G401.6 (cell line): Measurements from ENCODE around the gene MYO5B.

Experiments
- FAIRE-seq: peaks from 2 replicates; lab custom pipeline; 2012; peaks lifted over from hg19 to GRCh38; lab: Jason Lieb, UNC

The MYO5B gene

DNA sequence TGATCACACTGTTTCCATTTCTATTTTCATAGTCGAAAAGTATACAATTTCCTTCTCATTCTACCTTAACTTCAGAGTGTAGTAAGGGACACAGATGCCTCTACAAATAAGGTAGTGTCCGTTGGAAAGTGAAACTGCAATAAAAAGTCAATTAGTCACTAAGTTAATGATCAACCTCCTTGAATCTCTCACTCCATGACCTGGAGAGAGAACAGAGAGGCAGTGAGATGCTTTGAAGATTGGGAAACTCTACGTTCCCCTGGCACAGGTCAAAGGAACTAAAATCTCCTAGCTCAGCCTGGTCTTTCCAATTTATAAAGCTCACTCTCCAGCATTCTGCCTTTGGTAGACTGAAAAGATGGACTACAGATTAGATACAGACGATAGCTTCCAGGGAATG is 227.8 kb downstream of the MYO5B start:
- no peak for FAIRE-seq

DNA sequence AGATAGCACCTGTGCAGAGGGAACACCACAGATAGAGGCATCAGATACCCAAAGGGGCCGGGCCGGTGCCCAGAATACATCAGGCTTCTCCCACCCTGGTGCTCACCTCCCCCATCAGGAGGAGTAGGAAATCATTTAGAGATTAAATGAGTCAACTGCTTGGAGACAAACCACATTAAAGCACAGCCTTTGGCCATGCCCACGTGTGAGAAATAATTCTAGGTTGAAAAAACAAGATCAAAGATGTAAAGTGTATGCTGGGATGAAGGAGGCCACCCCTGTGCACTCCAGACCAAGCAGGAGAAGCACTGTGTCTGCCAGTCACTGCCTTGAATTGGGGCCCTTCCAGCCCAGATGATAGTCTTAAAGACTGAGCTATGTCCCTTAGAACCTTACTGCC is 228.9 kb downstream of the MYO5B start:
- FAIRE-seq: no peak

DNA sequence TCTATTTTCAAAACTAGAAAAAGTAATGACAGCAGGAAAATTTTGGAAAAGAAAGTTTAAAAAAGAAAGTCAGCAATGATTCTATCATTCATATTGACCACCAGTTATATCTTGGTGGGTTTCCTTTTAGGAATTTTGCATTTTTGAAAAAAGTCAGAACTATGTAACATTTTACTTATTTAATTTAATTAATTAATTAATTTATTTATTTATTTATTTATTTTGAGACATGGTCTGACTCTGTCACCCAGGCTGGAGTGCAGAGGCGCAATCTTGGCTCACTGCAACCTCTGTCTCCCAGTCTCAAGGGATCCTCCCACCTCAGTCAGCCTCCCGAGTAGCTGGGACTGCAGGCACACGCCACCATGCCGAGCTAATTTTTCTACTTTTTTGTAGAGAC is 231.7 kb downstream of the MYO5B start:
- no peak for FAIRE-seq

DNA sequence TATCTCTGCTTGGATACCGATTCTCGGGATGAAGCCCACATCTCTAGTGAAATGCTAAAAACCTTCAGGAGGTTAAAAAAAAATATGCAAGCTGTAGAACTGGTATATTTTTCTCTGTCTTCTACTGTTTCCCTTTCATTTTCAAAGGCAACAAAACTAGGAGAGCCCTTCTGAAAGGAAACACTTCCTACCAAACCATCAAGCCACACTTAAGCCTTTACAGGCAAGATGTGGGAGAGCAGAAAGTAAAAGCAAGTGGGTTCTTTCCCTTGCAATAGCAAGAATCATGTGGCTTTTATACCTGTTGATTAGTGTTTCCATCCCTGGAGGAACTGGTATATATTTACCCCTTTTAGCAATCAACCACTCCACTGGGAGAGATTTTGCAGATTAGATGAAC is 233.7 kb downstream of the MYO5B start:
- no peak for FAIRE-seq

DNA sequence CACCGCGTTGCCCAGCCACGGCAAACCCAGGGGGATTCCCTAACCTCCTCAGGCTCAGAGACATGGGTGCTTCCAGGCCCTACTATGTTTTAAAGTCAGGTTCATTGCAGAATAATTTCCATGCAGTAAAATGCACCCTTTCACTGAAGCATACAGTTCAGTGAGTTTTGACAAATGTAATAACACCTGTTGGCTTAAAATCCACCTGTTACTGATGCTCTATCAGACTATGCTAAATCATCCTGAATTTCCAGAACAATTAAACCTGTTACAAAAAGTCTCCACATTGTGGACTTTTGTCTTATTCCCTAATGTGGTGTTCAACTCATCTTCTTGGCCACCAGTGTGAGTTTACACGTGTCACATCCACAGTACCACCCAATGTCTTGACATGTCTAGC is 234.6 kb downstream of the MYO5B start:
- FAIRE-seq: no peak

DNA sequence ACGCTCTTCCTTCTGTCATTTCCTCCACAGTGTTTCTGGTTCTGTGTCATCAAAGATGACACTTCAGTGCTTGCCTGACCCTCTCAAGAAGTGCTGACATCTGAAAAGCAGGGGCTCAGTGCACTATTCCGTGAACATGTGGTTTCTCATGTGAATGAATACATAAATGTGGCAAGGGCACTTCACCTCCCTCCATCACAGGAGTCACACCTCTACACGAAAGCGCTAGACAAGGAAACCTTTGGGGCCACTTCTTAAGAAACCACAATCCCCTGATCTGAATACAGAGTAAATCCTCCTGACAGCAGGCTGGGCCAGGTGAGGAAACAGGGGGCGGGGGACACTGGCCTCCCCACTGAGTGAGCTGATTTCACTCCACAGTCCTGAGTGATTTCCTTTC is 235.8 kb downstream of the MYO5B start:
- no peak for FAIRE-seq

DNA sequence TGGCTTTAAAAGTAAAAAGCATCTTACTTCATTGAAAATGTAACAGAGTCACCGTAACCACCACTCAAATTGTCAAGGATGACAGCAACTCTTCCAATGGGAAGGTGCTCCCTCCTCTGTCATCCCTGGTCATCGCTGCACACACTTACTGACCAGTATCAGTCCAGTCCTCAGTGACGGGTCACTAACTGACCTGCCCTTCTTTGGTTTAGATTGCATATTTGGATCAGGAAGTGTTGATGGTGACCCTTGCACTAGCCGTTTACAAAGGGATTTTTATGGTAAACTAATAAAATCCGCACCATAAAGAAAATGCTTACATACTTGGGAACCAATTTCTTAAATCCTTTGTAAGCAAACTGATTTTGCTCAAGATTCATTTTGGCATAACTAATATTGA is 239.7 kb downstream of the MYO5B start:
- FAIRE-seq: no peak

DNA sequence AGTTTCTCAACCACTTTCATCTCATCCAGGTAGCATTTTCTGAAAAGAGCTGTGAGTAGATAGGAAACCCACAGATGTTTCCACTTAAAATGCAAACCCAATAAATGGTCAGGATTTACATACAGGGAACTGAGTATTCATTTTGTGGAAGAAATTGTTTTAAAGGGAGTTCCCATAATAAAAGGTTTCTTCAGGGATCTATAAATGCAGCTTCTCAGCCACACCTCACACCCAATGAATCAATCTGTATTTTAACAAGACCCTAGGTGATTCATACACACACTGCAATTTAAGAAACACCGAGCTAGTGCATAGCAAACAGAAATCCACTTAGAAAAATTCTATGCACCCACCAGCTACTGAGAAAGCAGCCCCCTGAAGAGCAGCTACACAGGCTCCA is 241.6 kb downstream of the MYO5B start:
- no peak for FAIRE-seq

DNA sequence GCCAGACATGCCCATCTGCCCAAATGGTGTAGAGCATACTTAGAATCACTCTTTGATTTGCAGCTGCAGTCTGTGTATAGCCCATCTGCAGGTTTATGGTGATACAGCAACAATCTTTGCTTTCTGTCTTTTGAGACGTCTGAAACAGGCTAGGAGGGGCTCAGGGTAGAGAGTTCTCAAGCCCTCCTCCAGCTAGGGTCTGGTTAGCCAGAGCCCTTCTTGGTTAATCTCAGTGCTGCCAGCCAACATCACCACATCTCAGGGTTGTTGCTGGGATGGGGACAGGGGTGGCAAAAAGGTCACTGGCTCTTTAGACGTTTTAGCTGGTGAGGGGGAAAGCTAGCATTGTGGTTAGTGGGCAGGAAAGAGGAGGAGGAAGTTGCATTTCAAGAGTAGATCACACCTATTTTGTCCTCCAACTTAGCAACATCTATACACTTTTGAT is 245.0 kb downstream of the MYO5B start:
- no peak for FAIRE-seq

DNA sequence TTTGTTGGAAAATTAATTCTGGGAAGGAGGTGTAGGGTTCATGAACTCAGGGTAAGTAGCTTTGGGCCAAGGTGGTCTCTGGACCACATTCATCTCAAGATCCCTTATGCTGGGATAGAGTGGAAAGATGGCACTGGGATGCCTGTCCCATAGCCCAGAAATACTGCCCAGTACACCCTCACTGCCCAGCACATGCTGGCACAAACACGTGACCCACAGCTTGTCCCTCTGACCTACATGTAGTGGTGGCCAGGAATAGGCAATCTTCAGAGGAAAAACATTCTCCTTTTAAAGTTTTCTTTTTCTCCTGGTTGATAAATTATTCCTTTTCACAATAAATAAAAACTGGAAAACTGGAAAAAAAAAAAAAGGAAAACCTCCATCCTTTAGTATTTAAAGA is 246.0 kb downstream of the MYO5B start:
- FAIRE-seq: no peak

DNA sequence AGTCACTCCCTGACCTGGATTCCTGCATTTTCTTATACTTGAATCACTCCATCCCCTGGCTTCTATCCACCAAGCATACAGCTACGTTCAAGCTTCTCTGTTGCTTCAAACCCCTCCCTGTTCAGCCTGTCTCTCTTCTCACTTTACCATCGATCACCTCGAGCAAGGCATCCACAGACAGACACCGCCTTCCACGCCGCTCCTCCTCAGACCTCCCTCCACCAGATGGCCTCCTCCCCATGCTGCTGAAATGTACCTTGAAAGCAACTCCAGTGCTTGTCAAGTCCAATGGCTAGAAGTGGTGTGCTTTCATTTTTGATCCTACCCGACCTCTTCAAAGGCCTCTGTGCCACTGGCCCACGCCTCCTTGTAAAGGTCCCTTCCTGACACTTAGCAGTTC is 250.3 kb downstream of the MYO5B start:
- no peak for FAIRE-seq

DNA sequence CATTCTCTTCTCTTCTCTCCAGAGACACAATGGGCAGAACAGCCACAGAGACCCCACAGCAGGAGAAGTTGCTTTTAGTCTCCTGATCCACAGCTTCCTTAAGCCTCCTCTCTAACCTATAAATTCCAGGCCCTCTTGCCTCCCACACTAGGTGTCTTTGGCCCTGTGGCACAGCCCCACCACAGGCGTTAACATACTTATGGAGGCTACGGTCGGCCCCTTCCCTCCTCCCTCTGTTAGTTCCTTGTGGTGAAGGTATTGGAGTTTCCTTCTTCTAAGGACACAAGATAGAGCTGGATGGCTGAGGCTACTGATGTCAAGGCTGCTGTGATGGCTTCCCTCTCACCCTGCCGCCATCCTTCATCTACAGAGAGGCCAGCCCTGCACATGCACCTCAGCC is 258.1 kb downstream of the MYO5B start:
- no peak for FAIRE-seq

DNA sequence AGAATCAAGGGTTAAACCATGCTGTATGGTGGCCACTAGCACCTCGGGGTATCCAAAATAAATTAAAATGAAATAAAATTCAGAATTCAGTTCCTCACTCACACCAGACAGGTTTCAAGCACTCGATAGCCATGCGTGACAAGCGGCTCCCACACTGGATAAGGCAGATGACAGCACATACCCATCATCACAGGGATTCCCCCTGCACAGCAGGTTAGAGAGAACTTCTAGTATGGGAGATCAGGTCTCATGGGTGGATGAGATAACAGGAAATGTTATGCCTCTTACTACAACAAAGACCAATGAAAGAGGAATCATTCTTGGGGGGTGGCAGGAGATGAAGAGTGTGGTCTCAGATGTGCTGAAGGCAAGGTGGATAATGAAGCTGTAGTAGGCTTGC is 259.7 kb downstream of the MYO5B start:
- FAIRE-seq: no peak

DNA sequence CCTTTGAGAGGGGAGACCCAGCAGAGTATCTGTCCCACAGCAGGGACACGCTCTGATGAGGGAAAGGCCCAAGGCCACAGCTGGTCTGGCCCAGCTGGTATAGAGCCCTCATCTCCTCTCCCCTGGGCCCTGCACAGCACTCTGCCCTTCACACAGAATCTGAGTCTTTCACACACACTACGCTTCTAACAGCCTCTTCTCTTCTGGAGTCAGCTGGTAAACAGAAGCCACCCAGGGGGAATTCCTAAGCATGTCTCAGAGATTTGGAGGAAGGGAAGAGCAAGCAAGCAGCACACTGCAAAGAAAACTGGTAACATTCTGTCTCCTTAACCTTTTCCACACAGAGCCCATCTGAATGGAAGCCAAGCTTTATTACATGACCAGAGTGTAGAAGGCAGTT is 260.5 kb downstream of the MYO5B start:
- FAIRE-seq: no peak

DNA sequence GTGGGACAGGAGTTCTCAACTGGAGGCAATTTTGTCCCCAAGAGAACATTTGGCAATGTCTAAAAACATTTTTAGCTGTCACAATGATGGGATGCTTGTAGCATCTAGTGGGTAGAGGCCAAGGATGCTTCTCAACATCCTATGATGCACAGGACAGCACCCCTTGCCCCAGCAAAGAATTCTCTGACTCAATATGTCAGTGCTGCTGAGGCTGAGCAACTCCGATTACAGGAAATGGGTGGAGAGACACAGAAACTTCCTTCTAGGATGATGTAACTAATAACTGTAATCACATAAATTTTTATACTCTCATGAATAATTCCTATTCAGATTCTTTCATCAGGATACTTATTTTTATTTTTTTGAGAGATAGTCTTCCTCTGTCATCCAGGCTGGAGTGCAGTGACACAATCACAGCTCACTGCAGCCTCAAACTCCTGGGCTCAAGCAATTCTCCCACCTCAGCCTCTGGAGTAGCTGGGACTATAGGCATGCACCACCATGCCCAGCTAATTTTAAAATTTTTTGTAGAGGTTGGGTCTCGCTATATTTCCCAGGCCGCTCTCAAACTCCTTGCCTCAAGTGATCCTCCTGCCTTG is 261.3 kb downstream of the MYO5B start:
- no peak for FAIRE-seq

DNA sequence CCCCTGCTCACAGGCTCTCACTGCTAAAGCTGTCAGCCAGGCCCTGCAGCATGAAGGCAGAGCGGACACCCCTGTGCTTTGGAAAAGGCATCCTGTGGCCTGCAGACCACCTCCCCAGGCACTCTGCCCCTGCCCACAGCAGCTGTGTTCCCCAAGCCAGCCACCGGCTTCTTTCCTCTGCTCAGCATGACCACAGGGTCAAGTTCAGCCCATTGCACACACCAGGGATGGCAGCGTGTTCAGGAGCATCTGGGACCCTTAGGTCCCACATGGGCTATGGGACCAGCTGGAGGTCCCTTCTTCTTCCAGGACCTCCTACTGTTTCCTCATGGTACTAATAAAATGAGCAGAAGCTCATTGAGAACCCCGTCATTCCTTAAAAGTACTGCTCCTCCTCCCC is 263.2 kb downstream of the MYO5B start:
- no peak for FAIRE-seq

DNA sequence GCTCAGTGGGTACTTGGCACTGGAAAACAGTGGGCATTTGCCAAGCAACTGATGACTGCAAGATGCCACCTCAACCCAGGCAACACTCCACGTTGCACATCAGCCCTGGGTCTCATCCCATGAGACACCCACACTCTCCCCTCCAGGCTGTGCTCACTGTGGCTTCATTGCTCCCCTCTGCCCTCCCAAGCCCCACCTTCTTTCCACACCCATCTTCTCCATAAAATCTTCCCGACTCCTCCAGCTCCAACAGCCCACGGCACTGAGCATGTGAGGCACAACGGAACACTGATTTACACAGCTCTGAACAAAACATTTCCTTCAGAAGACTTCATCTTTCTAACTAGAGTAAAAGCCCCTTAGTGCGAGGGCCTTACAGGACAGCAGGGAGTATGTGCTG is 263.8 kb downstream of the MYO5B start:
- FAIRE-seq: no peak

DNA sequence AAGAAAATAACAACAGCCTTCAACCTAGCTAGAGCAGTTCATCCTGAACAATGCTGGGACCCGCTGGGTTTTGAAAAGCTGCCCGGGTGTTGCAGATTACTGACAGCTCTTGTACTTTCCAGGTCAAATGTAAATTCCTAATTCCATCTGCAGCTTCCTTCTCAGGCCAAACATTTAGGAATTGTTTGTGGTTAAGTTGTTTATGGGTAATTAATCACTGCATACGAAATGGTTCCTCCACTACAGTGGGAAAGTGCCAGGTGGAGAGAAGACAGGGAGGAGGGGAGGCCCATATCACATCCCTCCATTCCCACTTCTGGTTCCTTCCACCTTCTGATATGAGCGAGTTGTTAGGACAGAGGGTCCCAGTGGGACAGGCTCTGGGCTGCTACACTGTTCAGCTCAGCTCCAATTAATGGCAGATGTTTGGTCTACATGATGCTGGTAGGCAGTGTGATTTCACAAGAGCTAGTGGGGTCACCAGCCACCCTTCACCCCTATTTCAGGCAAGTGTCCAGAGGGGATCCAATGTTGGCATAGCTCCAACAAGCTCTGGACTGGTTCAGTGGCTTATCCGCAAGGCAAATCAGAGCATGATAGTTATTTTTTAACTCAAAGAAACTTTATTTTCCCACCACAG is 268.7 kb downstream of the MYO5B start:
- FAIRE-seq: no peak

DNA sequence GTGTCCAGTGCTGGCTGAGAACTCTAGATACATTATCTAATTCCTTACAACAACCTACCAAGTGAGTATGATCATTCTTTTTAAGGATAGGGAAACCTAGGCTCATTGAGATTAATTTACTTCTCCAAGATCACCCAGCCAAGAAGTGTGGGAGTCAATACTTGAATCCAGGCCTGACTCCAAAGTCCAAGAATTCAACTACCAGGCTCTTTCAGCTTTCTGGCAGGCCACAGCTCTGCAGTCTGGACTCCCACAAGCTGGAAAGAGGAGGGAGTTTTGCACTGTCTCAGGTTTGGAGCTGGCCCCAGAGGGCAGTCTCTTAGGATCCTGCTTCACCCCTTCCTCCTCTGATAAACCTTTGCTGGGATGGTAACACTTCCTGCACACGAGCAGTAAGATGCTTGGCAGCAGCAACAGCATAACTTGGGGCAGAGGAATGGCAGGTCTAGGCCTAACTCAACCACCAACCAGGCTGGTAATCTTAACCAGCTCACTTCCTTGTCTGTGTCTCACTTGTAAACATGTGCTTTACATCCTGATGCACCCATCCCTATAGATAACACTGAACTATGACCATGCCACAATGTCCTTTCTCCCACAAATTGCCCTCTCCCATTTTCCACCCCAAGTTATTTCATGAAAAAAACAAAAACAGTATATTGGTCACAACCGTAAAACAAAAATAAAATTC is 270.5 kb downstream of the MYO5B start:
- FAIRE-seq: no peak

DNA sequence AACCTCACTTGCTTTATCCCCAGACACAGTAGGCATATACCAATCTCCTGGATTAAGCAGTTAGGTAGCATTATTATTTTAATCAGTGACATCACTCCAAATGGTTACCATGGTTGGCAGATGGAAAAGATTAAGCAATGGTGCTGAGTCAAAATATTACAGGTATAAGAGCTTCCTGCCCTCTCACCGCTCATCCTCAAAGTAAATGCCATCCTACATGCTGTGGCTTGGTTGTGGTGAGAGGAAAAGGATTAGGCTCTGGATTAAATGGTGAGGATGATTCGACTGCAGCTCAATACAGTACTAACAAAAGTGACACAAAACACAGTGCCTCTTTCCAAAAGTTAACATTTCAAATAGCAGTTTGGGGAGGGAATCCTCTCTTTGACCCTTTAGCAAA is 272.7 kb downstream of the MYO5B start:
- no peak for FAIRE-seq

DNA sequence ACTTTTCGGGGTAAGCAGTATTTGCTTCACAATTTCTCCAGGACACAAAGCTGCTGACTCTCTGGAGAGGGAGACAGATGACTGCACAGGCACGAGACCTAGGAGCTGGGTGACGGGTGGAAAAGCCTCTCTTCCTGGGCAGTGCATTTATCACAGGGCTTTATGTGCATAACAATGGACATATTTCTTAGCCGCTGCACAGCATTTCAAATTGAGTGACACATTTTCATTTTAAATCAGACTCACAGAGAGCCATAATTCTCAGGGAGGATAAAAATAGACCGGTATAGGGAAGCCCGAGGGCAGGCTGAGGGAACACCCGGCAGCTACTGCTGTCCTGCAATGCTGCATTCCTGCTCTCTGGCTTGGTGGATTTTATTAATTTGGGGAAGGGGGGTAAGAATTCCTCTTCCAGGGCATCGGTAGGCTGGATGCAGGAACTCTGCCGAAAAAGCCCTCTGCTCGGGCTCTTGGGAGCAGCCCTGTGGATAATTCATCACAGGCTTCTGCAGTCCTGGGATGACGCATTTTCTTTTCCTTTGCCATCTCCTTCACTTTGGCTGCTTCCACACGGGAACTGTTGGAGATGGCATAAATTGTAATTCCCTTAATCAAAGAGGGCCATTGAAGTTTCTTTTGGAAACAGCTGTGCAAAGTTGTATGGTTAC is 273.5 kb downstream of the MYO5B start:
- FAIRE-seq: no peak

DNA sequence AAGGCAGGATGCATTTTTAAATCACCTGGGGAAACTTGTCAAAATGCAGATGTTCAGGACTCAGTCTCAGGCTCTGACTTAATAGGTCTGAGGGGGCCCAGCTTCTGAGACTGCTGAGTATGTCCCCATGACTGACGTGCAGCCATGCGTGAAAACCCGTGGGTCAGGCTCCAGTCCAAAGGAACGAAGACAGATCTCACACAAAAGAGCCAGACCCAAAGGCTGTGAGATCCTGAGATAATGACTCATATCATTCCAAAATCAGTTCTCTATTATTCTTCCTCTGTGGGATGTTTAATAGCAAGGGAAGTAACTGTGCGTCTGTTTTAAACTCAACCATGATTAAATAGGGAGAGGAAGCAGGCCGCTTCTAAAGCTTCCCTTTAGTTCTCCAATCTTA is 274.2 kb downstream of the MYO5B start:
- FAIRE-seq: no peak

DNA sequence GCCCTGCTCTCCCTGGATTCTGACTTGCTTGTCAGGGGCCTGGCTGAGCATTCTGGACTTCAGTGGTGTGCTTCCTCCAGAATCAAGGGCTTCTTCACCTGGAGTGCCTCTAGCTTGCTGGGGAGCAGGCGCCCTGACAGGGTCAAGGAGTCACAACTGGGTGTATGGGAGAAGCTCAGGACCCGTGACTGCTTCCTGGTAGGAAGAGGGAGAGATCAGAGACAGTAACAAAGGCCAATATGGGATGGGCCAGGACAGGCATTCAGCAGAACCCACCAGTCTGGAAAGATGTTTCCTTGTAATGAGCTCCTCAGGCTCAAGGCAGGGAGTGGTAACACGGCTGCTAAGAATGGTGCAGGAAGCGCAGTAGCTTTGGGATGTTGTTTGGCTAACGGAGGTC is 277.2 kb downstream of the MYO5B start:
- FAIRE-seq: no peak

DNA sequence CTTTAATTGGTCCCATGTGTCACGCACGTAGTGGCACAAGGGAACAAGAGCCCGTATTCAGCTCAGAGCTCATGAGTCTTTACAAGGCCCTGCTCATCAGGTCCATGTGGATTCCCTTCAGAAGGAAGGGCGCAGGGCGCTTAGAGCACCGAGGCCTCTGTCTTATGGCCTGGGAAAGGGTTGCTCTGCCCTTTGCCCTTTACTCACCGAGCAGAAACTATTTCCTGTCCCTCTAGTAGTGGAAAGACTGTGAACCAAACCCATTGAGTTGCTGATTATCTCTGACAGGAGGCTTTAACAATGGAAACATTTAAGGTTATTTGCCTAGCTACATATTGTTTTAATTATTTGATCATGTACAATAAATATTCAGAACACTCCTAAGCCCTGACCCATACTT is 279.6 kb downstream of the MYO5B start:
- no peak for FAIRE-seq
